ENCODE results near the gene HPX. TPM values are rescaled to one million over a fixed set of nuclear protein-coding genes. Genes with fewer than 3 reads are reported as not detected.

Gene HPX
- polyA plus RNA-seq, 12 donors = 1.1 to 6.6 (median 1.8) TPM; not detected in 2

DNA sequence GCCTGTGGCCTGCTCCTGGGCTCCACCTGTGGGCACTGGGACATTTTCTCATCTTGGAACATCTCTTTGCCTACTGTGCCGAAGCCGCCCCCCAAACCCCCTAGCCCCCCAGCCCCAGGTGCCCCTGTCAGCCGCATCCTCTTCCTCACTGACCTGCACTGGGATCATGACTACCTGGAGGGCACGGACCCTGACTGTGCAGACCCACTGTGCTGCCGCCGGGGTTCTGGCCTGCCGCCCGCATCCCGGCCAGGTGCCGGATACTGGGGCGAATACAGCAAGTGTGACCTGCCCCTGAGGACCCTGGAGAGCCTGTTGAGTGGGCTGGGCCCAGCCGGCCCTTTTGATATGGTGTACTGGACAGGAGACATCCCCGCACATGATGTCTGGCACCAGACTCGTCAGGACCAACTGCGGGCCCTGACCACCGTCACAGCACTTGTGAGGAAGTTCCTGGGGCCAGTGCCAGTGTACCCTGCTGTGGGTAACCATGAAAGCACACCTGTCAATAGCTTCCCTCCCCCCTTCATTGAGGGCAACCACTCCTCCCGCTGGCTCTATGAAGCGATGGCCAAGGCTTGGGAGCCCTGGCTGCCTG is 49.2 kb downstream of the HPX start:
- DNase-seq = no peak

GRCh38 chr11:6390718-6391469 is 49.9 kb downstream of the HPX start:
- no peak for DNase-seq

- peak; percentile 86 for DNase-seq
Observed at GRCh38 chr11:6389905-6390717, 50.7 kb downstream of the HPX start, which contains the start of gene SMPD1. SMPD1 (plus strand) TSS chr11:6390474; CDS start chr11:6390599, 125 bp downstream.

DNA sequence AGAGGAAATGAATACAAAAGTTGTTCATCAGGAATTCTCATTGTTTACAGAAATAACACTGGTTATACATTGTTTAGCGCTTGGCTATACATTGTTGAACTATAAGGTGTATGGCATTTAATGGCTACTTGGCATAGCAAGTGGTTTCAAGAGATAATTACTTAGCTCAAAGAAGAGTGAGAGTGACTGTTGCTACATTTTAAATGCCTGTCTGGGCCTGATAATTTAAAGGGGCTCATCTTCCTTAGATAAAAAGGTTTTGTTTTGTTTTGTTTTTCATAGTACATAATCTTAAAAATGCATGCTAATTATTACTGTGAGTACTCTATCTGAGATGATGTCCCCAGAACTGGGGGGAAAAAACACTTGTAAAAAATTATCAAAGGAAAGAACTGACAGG is 52.0 kb downstream of the HPX start:
- DNase-seq = no peak

DNA sequence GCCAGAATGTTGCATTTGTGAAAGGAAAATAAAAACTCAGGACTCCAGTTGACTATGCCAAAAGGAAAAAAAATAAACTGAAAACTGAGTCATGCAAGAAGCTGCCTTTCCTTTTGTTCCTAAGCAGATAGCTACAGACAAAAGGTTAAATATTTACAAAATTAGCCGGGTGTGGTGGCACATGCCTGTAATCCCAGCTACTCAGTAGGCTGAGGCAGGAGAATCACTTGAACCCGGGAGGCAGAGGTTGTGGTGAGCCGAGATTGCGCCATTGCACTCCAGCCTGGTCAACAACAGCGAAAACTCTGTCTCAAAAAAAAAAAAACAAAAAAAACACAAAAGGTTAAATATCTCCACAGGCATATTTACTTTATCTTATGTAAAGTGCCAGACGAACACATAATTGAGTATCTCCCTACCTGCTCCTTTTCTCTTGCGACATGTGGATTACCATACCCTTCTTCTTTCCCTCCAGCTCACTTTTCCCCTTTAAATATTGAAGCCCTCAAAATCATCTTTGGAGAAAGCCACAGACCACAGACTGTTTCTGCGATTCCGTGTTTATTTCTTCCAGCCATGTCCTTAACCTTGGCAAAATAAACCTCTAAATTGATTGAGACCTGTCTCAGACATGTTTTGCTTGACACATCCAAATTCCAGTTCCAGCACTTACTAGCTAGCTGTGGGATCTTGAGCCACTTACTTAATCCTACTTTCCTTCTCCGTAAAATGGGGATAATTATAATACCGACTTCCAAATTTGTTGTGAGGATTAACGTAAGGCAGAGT is 52.8 kb downstream of the HPX start:
- no peak for DNase-seq

- no peak for DNase-seq
Observed at GRCh38 chr11:6385046-6385777, 55.6 kb downstream of the HPX start.

Other genes starting within 250 kb of the HPX start
- under 1 TPM in 1 of 12 donors, not detected in 11; 0.15 TPM for gene OR52W1, start 241.8 kb downstream of the HPX start, polyA plus RNA-seq (ENCODE audit: insufficient read length in 12 of 12)
- under 1 TPM in 9 of 12 donors, not detected in 3; 0.11 to 0.58 (median 0.25) TPM for gene C11orf42, start 235.4 kb downstream of the HPX start, polyA plus RNA-seq (ENCODE audit: insufficient read length in 12 of 12)
- 10 to 100 TPM in 11 of 12 donors, not detected in 1; 19.2 to 53.0 (median 26.6) TPM for gene FHIP1B, start 206.4 kb downstream of the HPX start, polyA plus RNA-seq (ENCODE audit: insufficient read length in 12 of 12)
- gene CNGA4, start 201.9 kb downstream of the HPX start, polyA plus RNA-seq (ENCODE audit: insufficient read length in 12 of 12) = under 1 TPM in 7 of 12 donors, not detected in 5; 0.10 to 0.36 (median 0.16) TPM
- under 1 TPM in 2 of 12 donors, not detected in 10; 0.07 to 0.25 TPM for gene CCKBR, start 181.1 kb downstream of the HPX start, polyA plus RNA-seq (ENCODE audit: insufficient read length in 12 of 12)
- gene CAVIN3, start 120.5 kb downstream of the HPX start, polyA plus RNA-seq (ENCODE audit: insufficient read length in 12 of 12) = 10 to 100 TPM in 11 of 12 donors, not detected in 1; 18.1 to 37.8 (median 21.3) TPM
- 10 to 100 TPM in 10 of 12 donors, 1 to 10 TPM in 1, not detected in 1; 9.7 to 28.5 (median 23.4) TPM for gene SMPD1, start 50.5 kb downstream of the HPX start, polyA plus RNA-seq (ENCODE audit: insufficient read length in 12 of 12)
- gene APBB1, start 21.9 kb downstream of the HPX start, polyA plus RNA-seq (ENCODE audit: insufficient read length in 12 of 12) = 10 to 100 TPM in 11 of 12 donors, not detected in 1; 20.5 to 32.5 (median 28.1) TPM
- gene TRIM3, start 33.0 kb upstream of the HPX start, polyA plus RNA-seq (ENCODE audit: insufficient read length in 12 of 12) = 10 to 100 TPM in 11 of 12 donors, not detected in 1; 11.3 to 27.6 (median 13.7) TPM
- 10 to 100 TPM in 11 of 12 donors, not detected in 1; 25.7 to 57.2 (median 34.5) TPM for gene ARFIP2, start 40.3 kb upstream of the HPX start, polyA plus RNA-seq (ENCODE audit: insufficient read length in 12 of 12)
- gene TIMM10B, start 40.5 kb upstream of the HPX start, polyA plus RNA-seq (ENCODE audit: insufficient read length in 12 of 12) = 10 to 100 TPM in 11 of 12 donors, not detected in 1; 14.6 to 24.2 (median 20.1) TPM
- 10 to 100 TPM in 4 of 12 donors, 1 to 10 TPM in 7, not detected in 1; 3.7 to 12.6 (median 8.2) TPM for gene DNHD1, start 56.3 kb upstream of the HPX start, polyA plus RNA-seq (ENCODE audit: insufficient read length in 12 of 12)
- gene RRP8, start 162.6 kb upstream of the HPX start, polyA plus RNA-seq (ENCODE audit: insufficient read length in 12 of 12) = 10 to 100 TPM in 11 of 12 donors, not detected in 1; 18.6 to 23.3 (median 19.2) TPM
- 100 to 1,000 TPM in 11 of 12 donors, not detected in 1; 120 to 152 (median 136) TPM for gene ILK, start 162.8 kb upstream of the HPX start, polyA plus RNA-seq (ENCODE audit: insufficient read length in 12 of 12)
- gene TAF10, start 171.2 kb upstream of the HPX start, polyA plus RNA-seq (ENCODE audit: insufficient read length in 12 of 12) = 100 to 1,000 TPM in 8 of 12 donors, 10 to 100 TPM in 3, not detected in 1; 54.3 to 126 (median 109) TPM
- gene TPP1, start 178.4 kb upstream of the HPX start, polyA plus RNA-seq (ENCODE audit: insufficient read length in 12 of 12) = 10 to 100 TPM in 11 of 12 donors, not detected in 1; 37.1 to 78.2 (median 41.9) TPM
- 10 to 100 TPM in 11 of 12 donors, not detected in 1; 32.3 to 51.2 (median 39.6) TPM for gene DCHS1, start 214.8 kb upstream of the HPX start, polyA plus RNA-seq (ENCODE audit: insufficient read length in 12 of 12)
- 10 to 100 TPM in 11 of 12 donors, not detected in 1; 53.7 to 70.9 (median 61.2) TPM for gene MRPL17, start 242.4 kb upstream of the HPX start, polyA plus RNA-seq (ENCODE audit: insufficient read length in 12 of 12)